ENCODE measurements around the gene NIT1. TPM values are rescaled to one million over a fixed set of nuclear protein-coding genes. Genes with fewer than 3 reads are reported as not detected.
A peak's percentile ranks its signal among the peaks of the same experiment; 100 is the strongest.

Gene NIT1
- total and polyA plus RNA-seq, 11 donors: 25.8 to 42.7 (median 34.3) TPM

DNA sequence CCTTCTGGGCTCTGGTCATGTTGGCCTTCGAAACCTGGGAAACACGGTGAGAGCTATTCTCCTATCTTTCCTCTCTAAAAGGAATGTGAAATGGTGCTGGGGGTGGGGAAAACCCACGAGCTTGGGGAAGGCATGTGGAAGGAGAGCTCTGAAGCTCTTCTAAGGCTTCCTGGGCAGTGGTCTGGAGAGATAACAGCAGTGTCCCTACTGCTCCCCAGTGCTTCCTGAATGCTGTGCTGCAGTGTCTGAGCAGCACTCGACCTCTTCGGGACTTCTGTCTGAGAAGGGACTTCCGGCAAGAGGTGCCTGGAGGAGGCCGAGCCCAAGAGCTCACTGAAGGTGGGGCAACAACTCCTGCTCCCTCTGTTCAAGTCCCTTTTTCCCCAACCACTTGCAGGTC lies 44.1 kb downstream of the NIT1 start:
- ATAC-seq (no peak), DNase-seq (no peak)
- Histone ChIP-seq H3K4me1 (peaks cover 0 to 47% (median 36%) of the 10 kb centered on the region in 12 donors), H3K36me3 (peaks cover 0 to 52% (median 40%) of the 10 kb centered on the region in 9 donors), H3K4me3 (no peak overlapping the region), H3K9me3 (no peaks in the 10 kb centered on the region), H3K27me3 (no peaks in the 10 kb centered on the region), H3K27ac (no peak overlapping the region)
- intact Hi-C loops (cut with DNase I): no loop called here
- 50 to 70% (median 57%) methylated on average over 6 to 7 of the region's 7 CpGs for WGBS, 4 donors
- TF ChIP-seq, protein P1, sequence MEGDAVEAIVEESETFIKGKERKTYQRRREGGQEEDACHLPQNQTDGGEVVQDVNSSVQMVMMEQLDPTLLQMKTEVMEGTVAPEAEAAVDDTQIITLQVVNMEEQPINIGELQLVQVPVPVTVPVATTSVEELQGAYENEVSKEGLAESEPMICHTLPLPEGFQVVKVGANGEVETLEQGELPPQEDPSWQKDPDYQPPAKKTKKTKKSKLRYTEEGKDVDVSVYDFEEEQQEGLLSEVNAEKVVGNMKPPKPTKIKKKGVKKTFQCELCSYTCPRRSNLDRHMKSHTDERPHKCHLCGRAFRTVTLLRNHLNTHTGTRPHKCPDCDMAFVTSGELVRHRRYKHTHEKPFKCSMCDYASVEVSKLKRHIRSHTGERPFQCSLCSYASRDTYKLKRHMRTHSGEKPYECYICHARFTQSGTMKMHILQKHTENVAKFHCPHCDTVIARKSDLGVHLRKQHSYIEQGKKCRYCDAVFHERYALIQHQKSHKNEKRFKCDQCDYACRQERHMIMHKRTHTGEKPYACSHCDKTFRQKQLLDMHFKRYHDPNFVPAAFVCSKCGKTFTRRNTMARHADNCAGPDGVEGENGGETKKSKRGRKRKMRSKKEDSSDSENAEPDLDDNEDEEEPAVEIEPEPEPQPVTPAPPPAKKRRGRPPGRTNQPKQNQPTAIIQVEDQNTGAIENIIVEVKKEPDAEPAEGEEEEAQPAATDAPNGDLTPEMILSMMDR (IDR thresholded peaks at IDR 0.05): no peak
- TF ChIP-seq POLR2A (IDR thresholded peaks at IDR 0.05): no peak

DNA sequence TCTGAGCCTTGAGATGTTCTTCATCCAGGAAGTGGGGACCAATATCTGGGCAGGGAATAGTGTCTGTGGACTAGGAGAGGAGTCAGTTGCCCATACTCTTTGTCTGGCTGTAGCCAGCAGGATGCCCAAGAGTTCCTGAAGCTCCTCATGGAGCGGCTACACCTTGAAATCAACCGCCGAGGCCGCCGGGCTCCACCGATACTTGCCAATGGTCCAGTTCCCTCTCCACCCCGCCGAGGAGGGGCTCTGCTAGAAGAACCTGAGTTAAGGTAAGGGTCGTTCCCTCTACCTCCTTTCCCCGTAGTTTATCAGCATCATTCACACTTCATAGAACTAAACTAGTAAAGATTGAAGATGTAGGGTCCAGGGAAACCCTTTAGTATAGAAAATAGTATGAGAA lies 44.9 kb downstream of the NIT1 start:
- Histone ChIP-seq H3K27me3 (no peaks in the 10 kb centered on the region), H3K9me3 (no peaks in the 10 kb centered on the region), H3K36me3 (peaks cover 0 to 44% (median 32%) of the 10 kb centered on the region in 9 donors), H3K4me3 (no peak overlapping the region), H3K4me1 (peaks cover 0 to 52% (median 43%) of the 10 kb centered on the region in 12 donors), H3K27ac (no peak overlapping the region)
- DNase-seq: no peak
- intact Hi-C loops (cut with DNase I): no loop called here
- WGBS, 4 donors: 89 to 96% (median 94%) methylated on average over 10 of the region's 10 CpGs
- no peak for ATAC-seq
- TF ChIP-seq, protein P1 (IDR thresholded peaks at IDR 0.05): no peak
- no peak for TF ChIP-seq POLR2A (IDR thresholded peaks at IDR 0.05)

DNA sequence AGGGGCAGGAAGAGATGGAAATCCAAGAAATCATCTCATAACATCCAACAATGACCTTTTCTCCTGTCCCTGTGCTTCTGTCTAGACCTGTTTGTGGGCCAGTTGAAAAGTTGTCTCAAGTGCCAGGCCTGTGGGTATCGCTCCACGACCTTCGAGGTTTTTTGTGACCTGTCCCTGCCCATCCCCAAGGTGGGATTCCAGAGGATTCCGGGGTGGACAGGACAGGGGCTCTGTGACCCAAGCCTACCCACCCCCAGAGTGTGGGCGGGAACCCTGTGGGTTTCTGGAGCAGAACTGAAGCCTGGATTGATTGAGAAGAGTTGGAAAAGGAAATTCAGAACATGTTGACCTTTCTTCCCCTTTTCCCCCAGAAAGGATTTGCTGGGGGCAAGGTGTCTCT lies 45.9 kb downstream of the NIT1 start:
- Histone ChIP-seq H3K36me3 (peaks cover 0 to 47% (median 35%) of the 10 kb centered on the region in 9 donors), H3K27ac (no peak overlapping the region), H3K4me3 (no peak overlapping the region), H3K9me3 (no peaks in the 10 kb centered on the region), H3K27me3 (no peaks in the 10 kb centered on the region), H3K4me1 (peaks cover 0 to 50% (median 40%) of the 10 kb centered on the region in 12 donors)
- intact Hi-C loops (cut with DNase I): no loop called here
- WGBS, 4 donors: 92 to 95% (median 93%) methylated on average over 5 of the region's 5 CpGs
- ATAC-seq (no peak), DNase-seq (no peak)
- no peak for TF ChIP-seq POLR2A (IDR thresholded peaks at IDR 0.05)
- TF ChIP-seq, protein P1 (IDR thresholded peaks at IDR 0.05): no peak

DNA sequence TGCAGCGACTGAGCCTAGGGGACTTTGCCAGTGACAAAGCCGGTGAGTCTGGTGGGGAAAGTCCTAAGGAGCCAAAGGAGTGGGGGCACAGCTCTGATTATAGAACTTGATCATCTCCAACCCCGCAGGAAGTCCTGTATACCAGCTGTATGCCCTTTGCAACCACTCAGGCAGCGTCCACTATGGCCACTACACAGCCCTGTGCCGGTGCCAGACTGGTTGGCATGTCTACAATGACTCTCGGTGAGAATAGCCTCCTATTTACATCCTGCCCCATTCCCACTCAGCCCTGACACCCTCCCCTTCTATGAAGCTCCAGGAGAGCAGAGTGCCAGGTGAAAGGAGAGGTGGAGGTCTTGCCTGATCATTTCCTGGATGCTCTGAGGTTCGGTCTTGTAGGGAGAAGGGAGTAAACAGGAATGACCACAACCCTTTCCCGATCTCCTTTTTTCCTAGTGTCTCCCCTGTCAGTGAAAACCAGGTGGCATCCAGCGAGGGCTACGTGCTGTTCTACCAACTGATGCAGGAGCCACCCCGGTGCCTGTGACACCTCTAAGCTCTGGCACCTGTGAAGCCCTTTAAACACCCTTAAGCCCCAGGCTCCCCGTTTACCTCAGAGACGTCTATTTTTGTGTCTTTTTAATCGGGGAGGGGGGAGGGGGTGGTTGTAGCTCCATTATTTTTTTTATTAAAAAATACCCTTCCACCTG lies 47.2 kb downstream of the NIT1 start:
- 56 to 63% (median 58%) methylated on average over 14 of the region's 14 CpGs for WGBS, 4 donors
- intact Hi-C loops (cut with DNase I): no loop called here
- no peak for TF ChIP-seq POLR2A (IDR thresholded peaks at IDR 0.05)
- TF ChIP-seq, protein P1 (IDR thresholded peaks at IDR 0.05): no peak
- Histone ChIP-seq H3K4me3 (peak overlapping the region in 11 of 12 donors; percentile 59 to 92 (median 78)), H3K4me1 (peaks cover 0 to 44% (median 35%) of the 10 kb centered on the region in 12 donors), H3K9me3 (no peaks in the 10 kb centered on the region), H3K27ac (peak overlapping the region; percentile 75 to 92 (median 84)), H3K27me3 (no peaks in the 10 kb centered on the region), H3K36me3 (peaks cover 0 to 59% (median 46%) of the 10 kb centered on the region in 9 donors)
- DNase-seq (no peak), ATAC-seq (no peak)
